Progenitor cell of endocrine pancreas (in vitro differentiated cells): ENCODE data around the gene ADGRL3. TPM values are rescaled to one million over a fixed set of nuclear protein-coding genes. Genes with fewer than 3 reads are reported as not detected.

ENCODE experiments used
- DNase-seq: peaks from one replicate; pipeline ENCODE4 v3.0.0; 2021; ENCODE audit warnings: low spot score; ENCODE audit not compliant: unreplicated experiment
- H3K27ac Mint-ChIP-seq: 2 replicates; pipeline ENCODE4 v1.8.0; 2021; ENCODE audit warnings: mild to moderate bottlenecking, moderate library complexity, mixed read lengths
- H3K27me3 Mint-ChIP-seq: 2 replicates; pipeline ENCODE4 v1.8.0; 2021; ENCODE audit warnings: mixed read lengths
- H3K36me3 Mint-ChIP-seq: 2 replicates; pipeline ENCODE4 v1.8.0; 2022; ENCODE audit warnings: mixed read lengths; ENCODE audit not compliant: insufficient read depth
- H3K4me1 Mint-ChIP-seq: 2 replicates; pipeline ENCODE4 v1.8.0; 2021; ENCODE audit warnings: low read depth, mixed read lengths
- H3K4me3 Mint-ChIP-seq: 2 replicates; pipeline ENCODE4 v1.8.0; 2021; ENCODE audit warnings: low read depth, mild to moderate bottlenecking, moderate library complexity, mixed read lengths
- H3K9me3 Mint-ChIP-seq: 2 replicates; pipeline ENCODE4 v1.8.0; 2021; ENCODE audit warnings: low read depth, mixed read lengths
- total RNA-seq: library from RNA; stranded (reverse); gene quantifications from 2 replicates; pipeline ENCODE4 v1.2.1, GENCODE V29; 2021
- TF ChIP-seq, protein P1 (sequence below): fragments of 200-600 bp; sonication (generic); IDR thresholded peaks from one replicate; pipeline ENCODE4 v1.5.0; 2021; ENCODE audit warnings: antibody characterized with exemption, mild to moderate bottlenecking; ENCODE audit not compliant: unreplicated experiment

Gene ADGRL3
- total RNA-seq, 1 donor from 2014 or later: 5.6 TPM

DNA sequence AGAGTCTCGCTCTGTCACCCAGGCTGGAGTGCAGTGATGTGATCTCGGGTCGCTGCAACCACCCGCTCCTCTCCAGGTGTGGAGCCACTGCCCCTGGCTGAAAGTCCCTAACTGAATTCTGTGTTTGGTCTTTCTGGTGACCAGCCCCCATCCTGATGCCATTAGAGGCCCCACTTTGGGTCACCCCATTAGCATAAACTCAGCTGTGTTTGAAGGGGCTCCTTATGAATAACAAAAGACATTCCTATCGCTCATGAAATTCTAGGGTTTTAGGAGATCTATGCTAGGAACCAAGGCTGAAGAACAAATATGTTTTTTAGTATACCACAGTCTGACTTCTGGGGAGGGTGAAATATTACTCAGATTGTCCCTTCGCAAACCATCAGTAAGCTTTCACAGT, 652.9 kb downstream of the ADGRL3 start:
- H3K4me1 Mint-ChIP-seq: no peaks in the 10 kb centered on the region
- no peak for DNase-seq
- peak overlapping the region; percentile 18 for H3K27ac Mint-ChIP-seq
- H3K36me3 Mint-ChIP-seq: no peaks in the 10 kb centered on the region
- H3K27me3 Mint-ChIP-seq: no peaks in the 10 kb centered on the region
- H3K4me3 Mint-ChIP-seq: no peak overlapping the region
- TF ChIP-seq, protein P1, sequence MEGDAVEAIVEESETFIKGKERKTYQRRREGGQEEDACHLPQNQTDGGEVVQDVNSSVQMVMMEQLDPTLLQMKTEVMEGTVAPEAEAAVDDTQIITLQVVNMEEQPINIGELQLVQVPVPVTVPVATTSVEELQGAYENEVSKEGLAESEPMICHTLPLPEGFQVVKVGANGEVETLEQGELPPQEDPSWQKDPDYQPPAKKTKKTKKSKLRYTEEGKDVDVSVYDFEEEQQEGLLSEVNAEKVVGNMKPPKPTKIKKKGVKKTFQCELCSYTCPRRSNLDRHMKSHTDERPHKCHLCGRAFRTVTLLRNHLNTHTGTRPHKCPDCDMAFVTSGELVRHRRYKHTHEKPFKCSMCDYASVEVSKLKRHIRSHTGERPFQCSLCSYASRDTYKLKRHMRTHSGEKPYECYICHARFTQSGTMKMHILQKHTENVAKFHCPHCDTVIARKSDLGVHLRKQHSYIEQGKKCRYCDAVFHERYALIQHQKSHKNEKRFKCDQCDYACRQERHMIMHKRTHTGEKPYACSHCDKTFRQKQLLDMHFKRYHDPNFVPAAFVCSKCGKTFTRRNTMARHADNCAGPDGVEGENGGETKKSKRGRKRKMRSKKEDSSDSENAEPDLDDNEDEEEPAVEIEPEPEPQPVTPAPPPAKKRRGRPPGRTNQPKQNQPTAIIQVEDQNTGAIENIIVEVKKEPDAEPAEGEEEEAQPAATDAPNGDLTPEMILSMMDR: no peak
- H3K9me3 Mint-ChIP-seq: no peaks in the 10 kb centered on the region

DNA sequence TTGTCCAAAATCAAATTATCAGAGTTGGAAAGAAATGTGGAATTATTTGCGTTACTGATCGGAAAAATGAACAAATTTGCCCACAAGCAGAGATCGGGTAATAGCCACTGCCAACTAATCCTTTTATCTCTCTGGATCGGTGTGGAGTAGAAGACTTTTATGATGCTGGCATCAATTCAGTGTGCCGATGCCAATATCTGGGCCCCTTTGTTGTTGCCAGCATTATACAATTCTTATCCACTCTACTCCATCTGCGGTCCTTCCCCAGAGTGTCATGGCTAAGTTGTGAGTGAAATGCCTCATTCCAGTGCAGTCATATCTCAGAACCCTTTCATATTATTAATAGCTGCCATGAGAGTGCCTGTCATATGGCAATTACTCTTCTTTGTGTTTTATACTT, 660.2 kb downstream of the ADGRL3 start:
- TF ChIP-seq, protein P1: no peak
- H3K36me3 Mint-ChIP-seq: no peaks in the 10 kb centered on the region
- no peak overlapping the region for H3K4me3 Mint-ChIP-seq
- H3K27ac Mint-ChIP-seq: no peak overlapping the region
- no peak for DNase-seq
- no peaks in the 10 kb centered on the region for H3K9me3 Mint-ChIP-seq
- no peaks in the 10 kb centered on the region for H3K4me1 Mint-ChIP-seq
- H3K27me3 Mint-ChIP-seq: no peaks in the 10 kb centered on the region

DNA sequence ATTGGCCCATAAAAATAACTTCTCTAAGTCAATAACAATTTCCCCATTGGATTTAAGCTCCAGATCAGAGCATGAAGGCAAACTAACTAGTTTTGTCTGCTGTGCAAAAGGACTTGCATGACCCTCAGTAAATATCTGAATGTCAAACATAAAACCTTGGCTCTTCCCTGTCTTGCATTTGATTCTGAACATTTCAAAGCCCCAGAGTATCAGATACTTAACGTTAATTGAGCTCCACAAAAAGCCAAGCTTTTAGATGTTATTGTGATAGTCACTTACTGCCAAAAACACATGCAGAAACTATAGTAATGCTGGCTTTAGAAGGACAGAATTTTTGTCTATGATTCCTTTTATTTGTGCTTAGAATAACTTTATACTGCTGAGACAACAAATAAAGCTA, 664.2 kb downstream of the ADGRL3 start:
- no peak overlapping the region for H3K4me3 Mint-ChIP-seq
- H3K9me3 Mint-ChIP-seq: no peaks in the 10 kb centered on the region
- no peak for DNase-seq
- TF ChIP-seq, protein P1: no peak
- no peak overlapping the region for H3K27ac Mint-ChIP-seq
- H3K4me1 Mint-ChIP-seq: no peaks in the 10 kb centered on the region
- H3K27me3 Mint-ChIP-seq: no peaks in the 10 kb centered on the region
- no peaks in the 10 kb centered on the region for H3K36me3 Mint-ChIP-seq

DNA sequence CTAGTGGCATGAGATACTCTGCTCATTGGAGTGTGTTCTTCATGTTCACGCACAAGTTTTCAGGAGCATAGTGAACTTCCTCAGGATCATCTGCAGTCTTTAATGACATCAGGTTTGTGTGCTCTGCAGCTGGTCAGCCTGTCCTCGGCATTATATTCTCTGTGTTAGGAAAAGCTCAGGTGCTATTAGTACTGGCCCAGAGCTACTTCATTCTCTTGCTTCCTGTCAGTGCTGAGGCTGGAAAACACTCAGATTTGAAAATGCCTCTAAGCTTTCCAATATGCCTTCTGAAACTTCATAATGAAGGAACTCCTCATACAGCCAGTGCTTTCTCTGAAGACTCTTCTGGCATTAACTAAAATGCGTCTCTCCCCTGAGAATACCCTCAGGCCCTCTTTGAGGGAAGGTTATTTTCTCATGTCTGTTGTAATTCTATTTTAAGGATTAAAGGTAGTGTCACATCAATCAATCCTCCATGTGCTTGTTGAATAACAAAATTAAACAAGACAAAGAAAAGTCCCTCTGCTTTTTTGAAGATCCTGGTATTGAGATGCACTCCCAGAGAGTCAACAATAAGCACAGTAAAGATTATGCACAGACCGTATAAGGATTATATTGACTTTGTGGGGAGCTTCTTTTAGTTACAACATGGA, 666.4 kb downstream of the ADGRL3 start:
- Mint-ChIP-seq H3K36me3 (no peaks in the 10 kb centered on the region), H3K9me3 (no peaks in the 10 kb centered on the region), H3K27me3 (no peaks in the 10 kb centered on the region), H3K4me1 (no peaks in the 10 kb centered on the region), H3K4me3 (no peak overlapping the region), H3K27ac (no peak overlapping the region)
- TF ChIP-seq, protein P1: no peak
- no peak for DNase-seq

DNA sequence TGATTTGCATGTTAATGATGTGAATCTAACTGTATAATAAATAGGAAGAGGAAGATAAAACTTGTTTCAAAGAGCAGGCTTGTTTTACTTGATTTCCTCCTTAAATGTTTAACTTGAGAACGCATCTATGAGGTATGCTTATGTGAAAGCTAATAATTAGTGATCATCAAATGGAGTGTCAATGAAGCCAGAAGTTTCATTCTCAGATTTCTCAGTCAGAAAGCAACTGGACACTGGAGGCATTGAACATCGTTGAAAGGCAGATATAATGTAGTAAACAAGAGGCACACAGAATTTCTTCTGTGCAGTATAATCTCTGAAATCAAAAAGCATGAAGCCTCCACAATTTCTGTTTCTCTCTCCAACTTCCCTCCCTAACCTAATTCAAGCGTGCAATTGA, 672.9 kb downstream of the ADGRL3 start:
- no peak overlapping the region for H3K4me3 Mint-ChIP-seq
- no peaks in the 10 kb centered on the region for H3K36me3 Mint-ChIP-seq
- no peaks in the 10 kb centered on the region for H3K27me3 Mint-ChIP-seq
- no peak for DNase-seq
- no peak overlapping the region for H3K27ac Mint-ChIP-seq
- TF ChIP-seq, protein P1: no peak
- no peaks in the 10 kb centered on the region for H3K4me1 Mint-ChIP-seq
- H3K9me3 Mint-ChIP-seq: no peaks in the 10 kb centered on the region
